Tibial nerve (tissue), 4 donors: ENCODE measurements around the gene MAP4. TPM values are rescaled to one million over a fixed set of nuclear protein-coding genes. Genes with fewer than 3 reads are reported as not detected.

Experiments
- DNase-seq, 2 donors: peaks; one replicate each; pipeline ENCODE4 v3.0.0-alpha.2; 2019; ENCODE audit warnings: low spot score in 2 of 2
- H3K27ac ChIP-seq, 4 donors: fragments of 200-600 bp; sonication (generic) in 3 of 4; one replicate each; pipeline ENCODE4 v1.5.1; 2017 to 2019; ENCODE audit warnings: mild to moderate bottlenecking in 1 of 4
- H3K27me3 ChIP-seq, 2 donors: fragments of 200-600 bp; sonication (generic) in 1 of 2; one replicate each; pipeline versions ENCODE4 v1.5.1 to v1.6.0; 2017 to 2019
- H3K36me3 ChIP-seq, 3 donors: fragments of 200-600 bp; sonication (generic); one replicate each; pipeline ENCODE4 v1.5.1; 2018 to 2019
- H3K4me1 ChIP-seq, 4 donors: fragments of 200-600 bp; sonication (generic) in 3 of 4; one replicate each; pipeline ENCODE4 v1.5.1; 2017 to 2019
- H3K4me3 ChIP-seq, 4 donors: fragments of 200-600 bp; sonication (generic) in 3 of 4; one replicate each; pipeline ENCODE4 v1.5.1; 2017 to 2019; ENCODE audit warnings: mild to moderate bottlenecking in 1 of 4, moderate library complexity in 1 of 4
- H3K9me3 ChIP-seq, 4 donors: fragments of 200-600 bp; sonication (generic) in 3 of 4; one replicate each; pipeline ENCODE4 v1.5.1; 2017 to 2019
- CTCF ChIP-seq, 5 experiments: fragments of 200-600 bp in 3 of 5; fragments of 450-650 bp in 2 of 5; sonication (generic) in 3 of 5; IDR thresholded peaks; one replicate each; pipeline ENCODE4 v1.5.1; 2016 to 2019; ENCODE audit warnings: antibody characterized with exemption in 5 of 5, mild to moderate bottlenecking in 3 of 5, moderate library complexity in 2 of 5
- EP300 ChIP-seq, 2 donors: sonication (generic); formaldehyde crosslinking; IDR thresholded peaks; one replicate each; pipeline ENCODE4 v1.6.1; 2017; ENCODE audit warnings: antibody characterized with exemption in 2 of 2, mild to moderate bottlenecking in 1 of 2
- POLR2A ChIP-seq, 2 donors: fragments of 450-650 bp; IDR thresholded peaks; one replicate each; pipeline ENCODE4 v1.6.1; 2017; ENCODE audit warnings: antibody characterized with exemption in 2 of 2, mild to moderate bottlenecking in 2 of 2, moderate library complexity in 2 of 2
- WGBS, 2 donors: methylation state at CpG; one replicate each; pipeline ENCODE4 v1.1.5; 2018; 5-methylcytosine and 5-hydroxymethylcytosine counted together
- total RNA-seq, 4 donors: library from RNA; depleted of rRNA; stranded (reverse); fragments of >200 nt; gene quantifications; one replicate each; pipeline ENCODE4 v1.1.0, GENCODE V29; 2016

MAP4 gene
- total RNA-seq, 4 donors from 2014 or later: 201 to 239 (median 231) TPM

- TF ChIP-seq CTCF (IDR thresholded peaks at IDR 0.05) (no peak), EP300 (IDR thresholded peaks at IDR 0.05) (no peak), POLR2A (IDR thresholded peaks at IDR 0.05) (no peak)
- no peaks in the 10 kb centered on the region for H3K27me3 ChIP-seq
- no peak overlapping the region for H3K4me3 ChIP-seq
- no peak for DNase-seq
- H3K9me3 ChIP-seq: no peaks in the 10 kb centered on the region
- WGBS, 2 donors: 100% methylated on average over 1 of the region's 1 CpG
- H3K4me1 ChIP-seq: peaks cover 0 to 14% (median 4%) of the 10 kb centered on the region in 4 donors
- no peak overlapping the region for H3K27ac ChIP-seq
- H3K36me3 ChIP-seq: peaks cover 0 to 37% (median 0%) of the 10 kb centered on the region in 3 donors
Observed at GRCh38 chr3:47885168-47885567, 131.0 kb downstream of the MAP4 start.

- no peaks in the 10 kb centered on the region for H3K27me3 ChIP-seq
- 75 to 78% methylated on average over 2 to 3 of the region's 3 CpGs for WGBS, 2 donors
- no peak for DNase-seq
- H3K4me1 ChIP-seq: peaks cover 0 to 8% (median 3%) of the 10 kb centered on the region in 4 donors
- no peaks in the 10 kb centered on the region for H3K9me3 ChIP-seq
- no peak for TF ChIP-seq CTCF (IDR thresholded peaks at IDR 0.05)
- TF ChIP-seq POLR2A (IDR thresholded peaks at IDR 0.05): no peak
- no peak for TF ChIP-seq EP300 (IDR thresholded peaks at IDR 0.05)
- H3K27ac ChIP-seq: no peak overlapping the region
- peaks cover 0 to 37% (median 0%) of the 10 kb centered on the region in 3 donors for H3K36me3 ChIP-seq
- no peak overlapping the region for H3K4me3 ChIP-seq
Observed at GRCh38 chr3:47884603-47885002, 131.6 kb downstream of the MAP4 start.

- Histone ChIP-seq H3K4me1 (peaks cover 0 to 18% (median 2%) of the 10 kb centered on the region in 4 donors), H3K9me3 (no peaks in the 10 kb centered on the region), H3K27ac (no peak overlapping the region), H3K36me3 (peaks cover 0 to 27% (median 0%) of the 10 kb centered on the region in 3 donors), H3K4me3 (no peak overlapping the region), H3K27me3 (no peaks in the 10 kb centered on the region)
- TF ChIP-seq CTCF (IDR thresholded peaks at IDR 0.05) (no peak), EP300 (IDR thresholded peaks at IDR 0.05) (no peak), POLR2A (IDR thresholded peaks at IDR 0.05) (no peak)
- WGBS, 2 donors: 92 to 95% methylated on average over 2 of the region's 2 CpGs
- no peak for DNase-seq
Observed at GRCh38 chr3:47882338-47882737, 133.9 kb downstream of the MAP4 start.

GRCh38 chr3:47877719-47878118 is 138.5 kb downstream of the MAP4 start:
- peaks cover 0 to 18% (median 2%) of the 10 kb centered on the region in 4 donors for H3K4me1 ChIP-seq
- H3K36me3 ChIP-seq: peaks cover 0 to 42% (median 3%) of the 10 kb centered on the region in 3 donors

GRCh38 chr3:47877290-47877689 is 138.9 kb downstream of the MAP4 start:
- H3K9me3 ChIP-seq: no peaks in the 10 kb centered on the region
- H3K4me1 ChIP-seq: peaks cover 0 to 18% (median 2%) of the 10 kb centered on the region in 4 donors
- TF ChIP-seq EP300 (IDR thresholded peaks at IDR 0.05) (no peak), POLR2A (IDR thresholded peaks at IDR 0.05) (no peak), CTCF (IDR thresholded peaks at IDR 0.05) (no peak)
- 62 to 69% methylated on average over 3 of the region's 3 CpGs for WGBS, 2 donors
- H3K27me3 ChIP-seq: no peaks in the 10 kb centered on the region
- no peak overlapping the region for H3K4me3 ChIP-seq
- peak overlapping the region in 1 of 4 donors; percentile 2 for H3K27ac ChIP-seq
- no peak for DNase-seq
- H3K36me3 ChIP-seq: peaks cover 2 to 46% (median 3%) of the 10 kb centered on the region in 3 donors

More at GRCh38 chr3:47877719-47878118, 138.5 kb downstream of the MAP4 start:
- H3K27me3 ChIP-seq: no peaks in the 10 kb centered on the region
- H3K9me3 ChIP-seq: no peaks in the 10 kb centered on the region
- TF ChIP-seq POLR2A (IDR thresholded peaks at IDR 0.05): no peak
- TF ChIP-seq EP300 (IDR thresholded peaks at IDR 0.05): no peak
- no peak for TF ChIP-seq CTCF (IDR thresholded peaks at IDR 0.05)
- H3K4me3 ChIP-seq: no peak overlapping the region
- no peak for DNase-seq
- H3K27ac ChIP-seq: peak overlapping the region in 2 of 4 donors; percentile 2 to 64
